ENCODE results near the gene GMNC.
A peak's percentile ranks its signal among the peaks of the same experiment; 100 is the strongest.

GMNC gene

DNA sequence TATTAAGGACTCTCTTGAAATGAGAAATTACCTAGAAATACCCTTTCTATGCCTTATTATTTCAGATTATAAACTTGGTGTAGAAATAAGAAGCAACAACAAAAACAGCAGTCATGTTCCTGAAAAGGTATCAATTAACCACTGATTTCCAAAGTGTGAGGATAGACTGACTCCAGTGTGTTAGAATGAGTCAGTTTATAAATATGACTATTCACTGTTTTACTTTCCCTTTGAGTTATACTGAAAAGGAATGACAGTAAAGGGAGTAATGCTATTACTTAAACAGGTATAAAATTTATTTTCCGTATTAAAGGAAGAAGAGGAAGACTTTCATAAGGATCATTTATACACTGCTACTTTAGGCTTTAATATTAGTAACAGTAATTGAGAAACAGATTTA lies 12.9 kb downstream of the GMNC start:
- DNase-seq (ENCODE audit: low spot score) = no peak

DNA sequence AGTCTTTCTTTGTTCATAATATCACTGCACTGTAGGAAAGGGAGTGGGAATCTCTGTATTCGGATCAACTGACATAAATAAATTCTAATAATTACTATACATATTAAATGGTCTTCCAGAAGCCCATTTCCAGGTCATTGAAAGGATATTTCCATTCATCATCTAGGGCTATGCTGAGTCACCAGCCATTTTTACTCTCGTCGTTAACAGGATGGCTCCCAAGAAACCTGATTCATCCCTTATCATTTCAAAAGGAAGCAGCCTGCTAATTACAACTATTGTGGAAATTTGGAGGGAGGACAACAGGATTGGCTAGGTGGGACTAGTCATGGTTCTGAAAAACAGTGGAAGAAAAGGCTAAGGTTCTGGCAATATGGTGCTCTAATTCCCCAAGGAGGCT lies 13.6 kb downstream of the GMNC start:
- DNase-seq (ENCODE audit: low spot score) = no peak

DNA sequence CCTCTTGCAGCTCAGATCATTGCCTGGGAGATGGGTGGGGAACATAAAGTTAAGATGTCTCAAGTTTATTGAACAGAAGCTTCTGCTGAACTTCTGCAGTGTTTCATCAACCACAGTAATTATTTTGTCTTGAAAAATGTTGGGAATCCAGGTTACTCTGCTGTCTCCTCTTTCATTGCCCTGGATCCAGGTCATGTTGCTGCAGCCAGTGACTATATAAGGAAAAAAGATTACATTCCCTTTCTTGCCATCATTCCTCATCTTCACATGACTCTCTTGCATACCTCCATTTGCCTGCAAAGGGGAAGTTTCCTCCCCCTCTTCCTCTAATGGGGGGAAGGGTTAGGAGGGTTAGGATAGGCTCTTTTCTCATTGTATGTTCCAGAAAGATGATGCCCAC lies 15.1 kb downstream of the GMNC start:
- DNase-seq (ENCODE audit: low spot score) = no peak

DNA sequence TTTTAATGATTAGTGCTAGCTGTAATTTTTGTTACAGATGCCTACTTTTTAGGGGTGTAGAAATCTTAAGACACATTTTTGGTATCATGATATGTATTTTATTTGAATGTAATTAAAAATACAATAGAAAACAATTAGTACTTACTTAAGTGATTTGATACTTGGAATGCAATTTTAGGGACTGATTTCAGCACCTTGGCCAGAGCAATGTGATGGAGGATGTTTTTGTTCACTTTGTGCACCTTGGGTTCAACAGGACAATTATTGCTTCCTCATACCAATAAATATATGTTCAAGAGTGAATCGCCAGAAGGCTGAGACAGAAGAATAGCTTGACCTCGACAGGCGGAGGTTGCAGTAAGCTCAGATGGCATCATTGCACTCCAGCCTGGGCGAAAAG lies 22.3 kb downstream of the GMNC start:
- no peak for DNase-seq (ENCODE audit: low spot score)

DNA sequence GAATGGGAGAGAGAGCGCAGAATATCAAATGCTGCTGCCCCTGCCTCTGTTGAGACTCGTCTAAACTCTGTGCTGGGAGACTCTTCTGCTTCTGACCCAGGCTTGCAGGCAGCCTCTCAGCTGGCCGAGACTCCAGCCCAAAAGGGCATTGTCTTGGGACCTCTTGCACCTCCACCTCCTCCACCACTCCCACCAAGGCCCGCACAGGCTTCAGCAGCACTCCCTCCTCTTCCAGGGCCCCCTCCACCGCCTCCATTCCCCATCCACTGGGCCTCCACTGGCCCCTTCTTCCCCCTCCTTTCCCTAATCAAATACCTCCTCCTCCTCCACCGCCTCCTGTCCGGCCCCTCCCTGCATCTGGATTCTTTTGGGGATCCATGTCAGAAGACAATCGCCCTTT lies 31.3 kb downstream of the GMNC start:
- DNase-seq (ENCODE audit: low spot score) = no peak

DNA sequence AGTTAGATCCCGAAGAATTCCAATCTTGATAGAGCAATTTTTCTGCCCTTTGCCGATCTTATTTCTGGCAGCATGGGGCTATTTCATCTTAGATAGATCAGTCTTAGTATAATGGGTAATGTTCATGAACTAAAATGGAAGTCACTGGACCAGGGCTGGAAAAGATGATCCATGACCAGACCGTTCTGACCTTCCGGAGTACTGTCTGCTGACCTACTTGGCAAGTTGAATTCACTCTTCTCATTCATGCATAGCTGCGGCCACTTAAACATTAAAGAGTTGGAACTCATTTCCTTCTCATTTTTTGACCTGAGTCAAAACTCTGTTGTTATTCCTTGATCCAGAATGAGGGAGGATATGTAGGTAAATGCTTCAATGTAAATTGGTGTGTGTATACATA lies 32.5 kb downstream of the GMNC start:
- DNase-seq (ENCODE audit: low spot score) = no peak

DNA sequence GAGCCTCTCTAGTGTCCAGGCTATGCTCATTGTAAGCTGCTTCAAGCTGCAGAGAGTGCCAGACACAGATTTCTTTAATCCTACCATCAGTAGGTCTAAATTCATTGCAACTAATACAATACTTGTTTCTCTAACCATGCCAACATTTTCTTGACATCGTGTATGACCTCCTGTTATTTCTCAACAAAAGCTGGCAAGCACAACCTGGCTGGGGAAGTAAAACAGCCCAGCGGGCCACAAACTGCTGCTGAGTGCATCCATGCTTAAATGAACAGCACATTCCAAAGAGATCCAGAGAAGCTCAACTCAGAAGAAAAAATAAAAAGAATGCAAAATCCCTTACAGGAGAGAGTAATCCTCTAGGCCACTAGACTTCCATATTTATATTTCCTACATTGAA lies 36.5 kb downstream of the GMNC start:
- DNase-seq (ENCODE audit: low spot score) = no peak

DNA sequence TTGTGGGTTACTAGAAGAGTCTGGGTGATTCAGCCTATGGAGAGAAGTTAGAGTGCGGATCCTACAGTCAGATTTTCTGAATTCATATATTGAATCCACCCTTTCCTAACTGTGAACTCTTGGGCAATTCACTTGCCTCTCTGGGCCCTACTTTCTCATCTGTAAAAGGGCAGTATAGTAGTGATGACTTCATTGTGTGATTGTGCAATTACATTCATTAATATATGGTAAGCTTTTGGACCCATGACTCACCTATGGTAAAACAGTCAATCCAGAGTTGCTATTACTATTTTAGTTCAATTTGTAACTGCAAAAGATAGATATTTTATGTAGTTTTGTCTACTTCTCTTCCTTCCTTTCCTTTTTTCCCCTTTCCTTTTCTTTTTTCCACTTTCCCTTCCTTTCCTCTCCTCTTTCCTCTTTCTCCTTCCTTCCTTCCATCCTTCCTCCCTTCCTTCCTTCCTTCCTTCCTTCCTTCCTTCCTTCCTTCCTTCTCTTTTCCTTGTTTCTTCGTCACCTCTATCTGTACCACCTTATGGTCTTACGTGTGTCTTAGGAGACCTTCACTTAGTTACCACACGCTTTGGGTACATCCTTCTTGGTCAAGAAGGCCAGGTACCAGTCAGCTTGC lies 37.0 kb downstream of the GMNC start:
- DNase-seq (ENCODE audit: low spot score) = no peak

DNA sequence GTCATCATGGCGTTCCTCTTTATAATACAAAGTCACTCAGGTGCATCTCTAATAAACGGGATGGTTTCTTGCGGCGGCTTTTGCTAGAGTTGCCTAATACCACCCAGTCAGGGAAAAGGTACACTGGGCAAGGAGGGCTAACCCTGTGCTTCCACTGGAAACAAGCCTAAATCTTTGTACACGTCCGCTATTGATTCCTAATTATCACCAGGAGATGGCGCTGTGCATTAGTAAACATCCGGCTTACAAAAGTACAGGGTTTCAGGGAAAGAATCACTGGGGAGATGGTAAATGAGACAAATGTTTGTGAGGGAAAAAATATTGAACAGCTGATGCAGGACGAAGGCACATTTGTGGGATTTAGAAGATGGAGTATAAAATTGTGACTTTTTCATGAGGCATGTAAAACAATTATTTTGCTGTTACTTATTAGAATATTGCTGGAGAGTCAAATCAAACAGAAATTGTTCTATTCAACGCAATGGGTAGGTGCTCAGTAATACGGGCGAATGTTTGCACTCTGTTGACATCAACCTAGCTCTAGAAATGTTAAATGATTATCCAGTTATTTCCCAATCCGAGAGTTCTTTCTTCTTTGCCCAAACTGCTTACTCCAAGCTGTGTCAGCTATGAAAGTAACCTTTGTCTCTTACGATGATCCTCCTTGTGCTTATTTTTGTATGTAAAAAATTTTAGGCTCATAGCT lies 50.6 kb downstream of the GMNC start:
- DNase-seq (ENCODE audit: low spot score) = peak; percentile 17

DNA sequence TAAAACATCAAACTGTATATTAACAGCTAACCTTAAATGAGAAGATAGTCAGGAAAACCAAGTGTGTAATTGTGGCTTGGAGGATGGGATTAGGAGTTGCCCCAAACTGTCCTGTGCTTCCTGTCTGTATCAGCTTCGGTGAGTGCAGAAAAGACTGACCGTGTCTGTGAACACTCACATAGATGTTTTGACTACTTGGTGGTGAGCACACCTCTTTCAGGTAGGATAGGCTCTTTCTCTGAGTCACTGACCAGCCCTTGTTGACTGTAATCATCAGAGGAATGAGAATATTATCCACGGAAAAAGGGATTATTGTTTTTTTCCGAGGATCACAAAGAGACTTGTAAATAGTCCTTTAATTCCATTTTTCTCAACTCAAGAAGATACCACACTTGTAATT lies 51.5 kb downstream of the GMNC start:
- no peak for DNase-seq (ENCODE audit: low spot score)

DNA sequence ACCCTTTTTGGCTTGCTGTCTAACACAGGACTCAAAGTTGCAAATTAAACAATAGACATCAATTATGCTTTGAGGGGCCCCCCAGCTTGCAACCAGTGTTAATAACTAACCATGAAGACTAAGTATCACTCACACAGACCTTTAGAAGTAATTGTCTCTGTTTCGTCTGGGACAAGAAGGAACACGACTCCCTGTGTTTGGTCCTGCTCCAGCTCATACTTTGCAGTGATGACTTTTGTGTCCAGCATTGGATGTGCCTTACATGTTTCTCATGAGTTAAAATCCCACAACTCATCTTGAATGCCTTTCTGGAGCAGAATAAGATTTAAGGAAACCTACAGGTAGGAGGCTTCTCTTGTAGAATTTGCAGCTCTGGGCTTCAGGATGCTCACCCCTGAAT lies 53.1 kb downstream of the GMNC start:
- no peak for DNase-seq (ENCODE audit: low spot score)

DNA sequence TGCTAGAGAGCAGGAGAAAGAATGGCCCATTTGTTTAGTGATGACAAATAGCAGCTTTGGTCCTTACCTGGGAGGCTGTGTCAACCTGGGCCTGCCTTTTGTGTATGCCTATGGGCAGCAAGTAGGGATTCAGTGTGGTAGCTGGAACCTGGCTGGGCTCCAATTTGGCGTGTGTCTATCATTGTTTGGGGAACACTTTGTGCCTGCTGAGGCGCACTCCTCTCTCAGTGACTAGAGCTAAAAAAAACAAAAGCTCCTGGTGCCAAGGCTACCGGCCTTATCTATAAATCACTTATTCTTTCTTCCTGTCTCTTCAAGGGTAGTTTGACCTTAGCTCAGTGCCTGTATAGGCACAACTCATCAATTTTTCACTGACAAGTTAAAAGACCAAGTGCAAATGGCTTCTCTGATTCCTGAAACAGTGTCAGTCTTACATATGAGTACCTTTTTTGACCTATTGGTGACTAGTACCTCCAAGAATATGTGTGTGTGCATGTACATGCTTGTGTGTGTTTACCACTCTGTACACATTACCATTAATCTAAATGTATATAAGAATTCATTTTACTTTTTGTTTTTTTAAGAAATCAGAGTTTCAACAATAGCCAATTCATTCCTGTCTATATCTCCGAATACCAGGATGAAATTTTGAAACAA lies 54.6 kb downstream of the GMNC start:
- DNase-seq (ENCODE audit: low spot score) = no peak
